GM19463 (cell line): ENCODE data around the gene MPHOSPH8.

Experiments
- ATAC-seq: cut with Tn5 transposase; IDR thresholded peaks from one replicate; pipeline ENCODE4 v1.9.1; 2021; ENCODE audit warnings: mild to moderate bottlenecking, moderate library complexity; ENCODE audit not compliant: unreplicated experiment

MPHOSPH8 gene, protein sequence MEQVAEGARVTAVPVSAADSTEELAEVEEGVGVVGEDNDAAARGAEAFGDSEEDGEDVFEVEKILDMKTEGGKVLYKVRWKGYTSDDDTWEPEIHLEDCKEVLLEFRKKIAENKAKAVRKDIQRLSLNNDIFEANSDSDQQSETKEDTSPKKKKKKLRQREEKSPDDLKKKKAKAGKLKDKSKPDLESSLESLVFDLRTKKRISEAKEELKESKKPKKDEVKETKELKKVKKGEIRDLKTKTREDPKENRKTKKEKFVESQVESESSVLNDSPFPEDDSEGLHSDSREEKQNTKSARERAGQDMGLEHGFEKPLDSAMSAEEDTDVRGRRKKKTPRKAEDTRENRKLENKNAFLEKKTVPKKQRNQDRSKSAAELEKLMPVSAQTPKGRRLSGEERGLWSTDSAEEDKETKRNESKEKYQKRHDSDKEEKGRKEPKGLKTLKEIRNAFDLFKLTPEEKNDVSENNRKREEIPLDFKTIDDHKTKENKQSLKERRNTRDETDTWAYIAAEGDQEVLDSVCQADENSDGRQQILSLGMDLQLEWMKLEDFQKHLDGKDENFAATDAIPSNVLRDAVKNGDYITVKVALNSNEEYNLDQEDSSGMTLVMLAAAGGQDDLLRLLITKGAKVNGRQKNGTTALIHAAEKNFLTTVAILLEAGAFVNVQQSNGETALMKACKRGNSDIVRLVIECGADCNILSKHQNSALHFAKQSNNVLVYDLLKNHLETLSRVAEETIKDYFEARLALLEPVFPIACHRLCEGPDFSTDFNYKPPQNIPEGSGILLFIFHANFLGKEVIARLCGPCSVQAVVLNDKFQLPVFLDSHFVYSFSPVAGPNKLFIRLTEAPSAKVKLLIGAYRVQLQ

DNA sequence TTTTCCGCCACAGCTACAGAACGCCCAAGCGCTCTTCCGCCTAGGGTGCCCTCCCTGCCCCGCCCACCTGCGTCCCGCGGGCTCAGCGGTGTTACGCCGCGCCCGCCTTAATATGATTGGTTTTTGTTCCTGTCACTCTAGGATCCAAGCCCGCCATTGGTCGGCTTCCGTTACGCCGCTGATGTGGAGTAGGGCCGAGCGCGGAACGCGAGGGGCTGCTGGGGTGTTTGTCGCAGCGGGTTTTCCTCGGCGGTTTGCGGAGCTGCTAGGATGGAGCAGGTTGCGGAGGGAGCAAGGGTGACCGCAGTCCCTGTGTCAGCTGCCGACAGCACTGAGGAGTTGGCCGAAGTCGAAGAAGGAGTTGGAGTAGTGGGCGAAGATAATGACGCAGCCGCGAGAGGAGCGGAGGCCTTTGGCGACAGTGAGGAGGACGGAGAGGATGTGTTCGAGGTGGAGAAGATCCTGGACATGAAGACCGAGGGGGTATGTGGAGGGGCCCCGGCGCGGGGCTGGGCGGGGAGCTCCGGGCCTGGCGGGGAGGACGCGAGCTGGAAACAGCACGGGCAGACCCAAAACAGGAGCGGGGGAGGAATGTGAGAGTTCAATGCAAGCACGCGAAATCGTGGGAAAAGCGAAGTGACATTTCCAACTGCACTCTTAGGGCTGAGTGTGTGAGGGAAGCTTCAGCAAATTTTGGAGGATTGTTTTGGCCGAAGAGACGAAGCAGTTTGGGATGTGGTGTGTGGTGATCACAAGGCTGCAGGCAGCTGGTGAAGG lies at the start of gene MPHOSPH8:
Gene MPHOSPH8 (plus strand): TSS at position 181 of the 777 bp plus-strand sequence. CDS start 90 bp downstream, at position 271.
- ATAC-seq: peak; percentile 98

GRCh38 chr13:19586904-19587634 lies 46.4 kb upstream of the MPHOSPH8 start:
- ATAC-seq: peak; percentile 85

DNA sequence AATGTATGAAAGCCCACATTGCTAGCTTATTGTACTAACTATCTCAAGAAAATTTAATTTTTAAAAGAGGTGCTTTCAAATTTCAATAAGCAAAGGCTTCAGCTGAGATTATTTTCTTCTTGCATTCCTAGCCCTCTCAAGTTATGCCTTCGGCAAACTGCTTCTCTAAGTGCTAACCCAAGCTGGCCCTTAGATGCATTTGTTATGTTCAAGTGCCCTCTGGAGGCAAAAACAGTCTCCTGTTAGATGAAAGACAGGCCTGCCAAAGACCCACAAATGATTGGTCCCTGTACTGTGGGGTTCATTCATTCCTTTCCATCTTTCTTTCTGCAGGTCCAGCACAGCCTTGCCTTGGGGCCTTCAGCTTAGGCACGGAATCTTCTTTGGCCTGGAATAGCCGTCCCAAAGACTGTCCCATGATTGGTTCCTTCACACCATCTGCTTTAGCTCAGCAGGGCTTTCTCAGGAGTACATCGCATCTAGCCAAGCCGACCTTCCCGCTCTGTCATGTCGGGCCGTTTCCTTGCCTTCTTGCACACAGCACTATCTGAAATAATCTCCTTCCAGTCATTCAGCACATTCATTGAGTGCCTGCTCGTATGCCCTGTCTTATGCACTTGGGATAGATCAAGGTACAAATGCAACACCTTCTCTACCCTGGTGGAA lies 45.7 kb upstream of the MPHOSPH8 start:
- peak; percentile 64 for ATAC-seq

DNA sequence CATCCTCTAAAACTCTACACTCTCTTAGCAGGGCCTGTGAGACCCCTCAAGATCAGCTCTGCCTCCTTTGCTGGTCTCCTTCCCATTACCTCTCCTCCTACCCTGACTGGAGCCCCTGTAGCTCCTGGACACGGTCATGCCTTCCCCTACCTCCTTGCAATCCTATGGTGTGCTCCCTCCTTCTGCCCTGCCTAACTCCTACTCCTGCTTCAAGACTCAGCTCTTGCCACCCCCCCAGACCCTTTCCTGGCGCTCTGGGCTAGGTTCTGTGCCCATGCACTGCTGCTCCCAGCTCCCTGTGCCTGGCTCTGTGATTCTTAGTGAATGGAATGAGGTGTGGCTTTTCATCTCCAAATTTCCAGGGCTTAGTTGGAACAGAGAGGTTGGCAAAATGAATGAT lies 44.1 kb upstream of the MPHOSPH8 start:
- no peak for ATAC-seq

GRCh38 chr13:19590423-19590822 lies 43.0 kb upstream of the MPHOSPH8 start:
- ATAC-seq: no peak

DNA sequence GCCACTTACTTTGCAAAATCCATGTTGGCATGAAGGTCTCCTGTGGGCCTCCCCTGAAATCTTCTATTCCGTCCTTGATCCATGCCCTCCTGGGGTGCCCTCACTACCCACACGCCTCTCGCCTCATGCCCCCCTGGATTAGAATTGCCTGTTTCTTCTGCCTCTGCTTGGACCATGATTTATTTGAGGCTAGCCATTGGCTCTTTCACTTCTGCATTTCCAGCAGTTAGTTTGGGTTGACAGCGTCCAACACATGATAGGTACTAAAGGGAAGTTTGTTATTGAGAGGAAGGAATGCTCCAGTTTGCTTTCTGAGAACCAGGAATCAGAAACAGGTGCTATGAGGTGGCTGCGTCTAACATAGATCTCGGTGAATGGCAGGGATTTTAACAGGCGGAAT lies 41.6 kb upstream of the MPHOSPH8 start:
- ATAC-seq: no peak

DNA sequence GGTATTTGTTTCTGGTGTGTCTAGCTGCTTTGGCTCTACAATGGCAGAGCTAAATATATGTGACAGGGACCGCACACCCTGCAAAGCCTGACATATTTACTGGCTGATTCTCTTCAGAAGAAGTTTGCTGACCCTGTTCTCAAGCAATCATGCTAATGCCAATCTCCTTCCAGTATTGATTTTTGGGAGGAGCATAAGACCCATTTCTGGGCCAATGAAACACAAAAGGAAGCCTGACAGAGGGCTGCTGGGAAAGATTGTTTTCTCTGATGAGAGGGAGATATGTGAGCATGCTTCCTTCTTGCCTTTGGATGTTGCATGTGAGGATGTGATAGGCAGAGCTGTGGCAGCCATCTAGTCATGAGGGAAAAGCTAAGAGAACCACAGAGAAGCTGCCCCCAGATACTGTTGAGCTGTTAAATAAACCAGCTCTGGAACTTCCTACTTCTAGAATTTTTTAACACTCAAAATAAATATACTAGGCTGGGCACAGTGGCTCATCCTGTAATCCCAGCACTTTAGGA lies 40.7 kb upstream of the MPHOSPH8 start:
- no peak for ATAC-seq

DNA sequence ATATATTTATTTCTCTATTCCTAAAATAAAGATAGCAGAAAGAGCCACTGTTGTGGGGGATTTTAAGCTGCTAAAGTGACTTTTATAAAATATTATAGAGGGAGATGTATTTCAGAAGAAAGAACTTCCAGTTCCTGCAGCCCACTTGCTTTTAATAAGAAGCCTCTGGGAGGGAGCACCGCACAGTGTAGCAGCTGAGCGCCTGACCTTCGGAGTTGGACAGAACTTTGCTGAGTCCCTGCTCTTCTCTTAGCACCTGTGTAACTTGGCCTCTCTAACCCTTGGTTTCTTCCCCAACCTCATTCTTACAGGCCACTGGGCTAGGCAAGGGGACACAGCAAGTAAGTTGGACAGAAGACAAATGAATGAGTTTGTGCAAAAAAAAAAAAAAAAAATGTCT lies 37.4 kb upstream of the MPHOSPH8 start:
- no peak for ATAC-seq

DNA sequence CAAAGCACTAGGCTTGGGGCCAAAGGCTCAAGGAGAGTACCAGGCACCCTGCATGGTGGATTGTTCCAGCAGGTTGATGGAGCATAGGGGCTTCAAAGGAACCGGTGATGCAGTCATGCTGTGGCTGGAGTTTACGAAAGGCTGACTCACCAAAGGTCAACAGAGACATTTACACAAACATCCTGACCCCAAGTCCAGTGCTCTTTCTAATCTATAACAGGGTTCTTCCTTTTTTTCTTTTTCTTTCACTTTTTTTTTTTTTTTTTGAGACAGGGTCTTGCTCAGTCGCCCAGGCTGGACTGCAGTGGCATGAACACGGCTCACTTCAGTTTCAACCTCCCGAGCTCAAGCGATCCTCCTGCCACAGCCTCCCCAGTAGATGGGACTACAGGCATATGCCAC lies 36.5 kb upstream of the MPHOSPH8 start:
- ATAC-seq: no peak

GRCh38 chr13:19597523-19597922 lies 35.9 kb upstream of the MPHOSPH8 start:
- no peak for ATAC-seq

DNA sequence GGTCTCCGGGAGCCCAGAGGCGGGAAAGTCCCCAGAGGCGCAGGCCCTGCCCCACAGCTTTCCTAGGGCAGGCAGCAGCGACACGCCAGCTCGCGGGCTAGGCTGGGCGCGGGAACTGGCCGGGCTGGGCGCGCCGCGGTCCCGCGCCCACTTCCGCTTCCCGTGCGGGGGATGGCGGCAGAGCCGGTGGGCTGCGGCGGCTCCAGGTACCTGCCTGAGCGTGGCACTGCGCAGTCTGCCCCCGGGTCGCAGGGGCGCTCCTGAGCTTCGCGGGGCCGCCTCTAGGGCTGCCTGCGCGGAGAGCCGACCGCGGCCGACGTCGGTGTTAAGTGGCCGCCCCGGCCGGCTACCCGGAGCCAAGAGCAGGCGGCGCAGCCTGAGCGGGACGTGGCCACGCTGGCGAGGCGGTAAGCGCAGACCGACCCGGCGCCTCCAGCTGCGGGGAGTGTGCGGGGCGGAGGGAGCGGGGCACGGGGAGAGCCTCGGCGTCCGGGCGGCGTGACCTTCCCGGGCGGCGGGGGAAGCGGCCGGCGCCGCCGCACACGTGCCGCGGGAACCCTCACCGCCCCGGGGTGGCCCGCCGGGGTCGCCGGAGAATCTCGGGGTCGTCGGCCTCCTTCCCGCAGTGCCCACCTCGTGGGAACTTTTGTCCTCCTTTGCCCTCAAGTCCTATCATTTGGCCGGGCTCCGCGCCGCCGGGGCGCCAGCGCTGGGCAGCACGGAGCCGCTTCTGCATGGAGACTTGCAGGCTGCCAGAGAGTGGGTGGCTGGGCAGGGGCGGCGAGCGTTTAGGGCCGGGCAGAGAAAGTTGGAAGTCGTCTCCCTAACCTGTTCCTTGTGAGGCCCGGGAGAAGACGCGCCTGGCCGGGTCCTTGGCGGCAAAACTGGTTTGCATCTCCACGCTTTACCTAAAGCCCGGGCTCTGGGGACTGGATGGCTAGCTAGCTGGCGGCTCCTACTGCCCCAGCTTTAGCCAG lies 31.4 kb upstream of the MPHOSPH8 start:
- ATAC-seq: peak; percentile 88

- no peak for ATAC-seq
Observed at GRCh38 chr13:19604306-19604705, 29.2 kb upstream of the MPHOSPH8 start.

DNA sequence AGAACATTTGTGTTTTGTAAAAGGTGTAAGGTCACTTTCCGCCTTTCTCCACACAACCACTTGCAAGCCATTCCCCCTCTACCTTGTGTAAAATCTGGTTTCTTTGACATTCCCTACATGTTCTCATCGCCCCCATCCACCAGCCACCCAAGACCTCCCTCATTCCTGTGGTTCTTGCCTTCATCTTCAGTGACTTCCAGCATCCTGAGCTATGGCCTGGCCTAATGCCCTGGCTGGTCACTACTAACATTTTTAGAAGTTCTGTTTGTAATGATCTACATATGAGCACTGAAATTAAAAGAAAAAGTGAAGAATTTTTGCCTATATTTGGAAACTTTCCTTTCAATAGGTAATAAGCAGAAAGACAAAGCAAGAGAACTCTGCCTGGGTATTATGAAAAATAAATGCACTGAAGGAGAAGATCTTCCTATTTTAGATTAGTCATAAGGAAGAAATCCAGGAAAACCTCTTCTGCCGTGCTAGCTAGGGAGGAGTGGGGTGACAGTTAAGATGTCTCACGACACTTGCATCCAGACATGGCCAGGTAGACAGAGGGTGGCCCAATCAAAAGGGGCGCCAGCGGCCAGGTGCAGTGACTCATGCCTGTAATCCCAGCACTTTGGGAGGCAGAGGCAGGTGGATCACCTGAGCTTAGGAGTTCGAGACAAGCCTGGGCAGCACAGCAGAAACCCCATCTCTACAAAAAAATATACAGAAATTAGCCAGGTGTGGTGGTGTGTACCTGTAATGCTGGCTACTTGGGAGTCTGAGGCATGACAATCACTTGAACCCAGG lies 28.1 kb upstream of the MPHOSPH8 start:
- ATAC-seq: no peak

DNA sequence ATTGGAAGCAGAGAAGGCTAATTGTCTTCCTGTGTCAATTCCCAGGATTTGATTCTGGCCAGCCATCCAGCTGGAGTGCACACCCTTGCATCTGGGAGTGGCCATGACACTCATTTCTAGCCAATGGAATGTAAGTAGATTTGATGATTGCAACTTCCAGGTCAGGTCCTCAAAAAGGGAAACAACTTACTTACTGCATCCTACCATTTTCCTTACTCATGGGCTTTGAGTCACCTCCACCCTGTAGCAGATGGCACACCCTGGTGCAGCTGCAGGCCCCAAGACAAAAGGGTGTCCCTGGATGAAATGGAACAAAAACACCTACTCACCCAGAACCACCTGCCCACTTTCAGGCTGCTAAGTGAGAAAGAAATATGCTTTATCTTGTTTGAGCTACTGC lies 27.3 kb upstream of the MPHOSPH8 start:
- no peak for ATAC-seq

DNA sequence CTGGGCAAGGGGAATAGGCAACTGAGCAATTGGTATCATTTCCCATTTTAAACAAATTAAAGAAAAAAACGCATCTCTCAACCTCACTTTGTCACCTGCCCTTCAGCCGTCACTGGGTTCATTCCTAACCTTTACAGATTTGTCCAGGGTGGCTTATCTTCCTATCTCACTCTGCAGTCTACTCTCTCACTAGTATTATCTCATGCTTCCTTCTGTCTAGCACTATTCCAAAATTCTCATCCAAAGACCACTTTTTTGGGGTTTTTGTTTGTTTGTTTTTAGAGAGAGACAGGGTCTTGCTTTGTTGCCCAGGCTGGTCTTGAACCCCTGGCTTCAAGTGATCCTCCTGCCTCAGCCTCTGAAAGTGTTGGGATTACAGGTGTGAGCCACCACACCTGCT lies 26.7 kb upstream of the MPHOSPH8 start:
- ATAC-seq: no peak

GRCh38 chr13:19607523-19608078 lies 25.9 kb upstream of the MPHOSPH8 start:
- no peak for ATAC-seq

DNA sequence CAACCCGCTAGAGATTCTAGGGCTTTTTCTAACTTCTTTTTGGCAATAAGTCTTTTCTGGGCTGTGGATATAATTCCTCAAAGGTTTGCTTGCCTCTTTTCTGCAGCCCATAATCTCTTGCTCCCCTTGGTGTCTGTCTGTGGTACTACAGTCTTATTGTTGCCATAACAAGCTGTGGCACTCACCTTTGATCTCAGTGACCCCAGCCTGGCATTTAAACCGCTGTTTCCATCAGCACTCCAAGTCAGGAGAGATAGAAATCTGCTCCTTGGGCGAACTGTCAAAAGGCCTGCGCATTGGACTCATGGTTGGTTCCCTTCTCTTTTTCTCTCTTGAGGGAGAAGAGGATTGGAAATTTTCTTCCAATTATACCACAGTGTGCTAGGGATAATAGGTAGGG lies 14.5 kb upstream of the MPHOSPH8 start:
- peak; percentile 56 for ATAC-seq
